Measurements from ENCODE around the gene STEAP3.

The STEAP3 gene

DNA sequence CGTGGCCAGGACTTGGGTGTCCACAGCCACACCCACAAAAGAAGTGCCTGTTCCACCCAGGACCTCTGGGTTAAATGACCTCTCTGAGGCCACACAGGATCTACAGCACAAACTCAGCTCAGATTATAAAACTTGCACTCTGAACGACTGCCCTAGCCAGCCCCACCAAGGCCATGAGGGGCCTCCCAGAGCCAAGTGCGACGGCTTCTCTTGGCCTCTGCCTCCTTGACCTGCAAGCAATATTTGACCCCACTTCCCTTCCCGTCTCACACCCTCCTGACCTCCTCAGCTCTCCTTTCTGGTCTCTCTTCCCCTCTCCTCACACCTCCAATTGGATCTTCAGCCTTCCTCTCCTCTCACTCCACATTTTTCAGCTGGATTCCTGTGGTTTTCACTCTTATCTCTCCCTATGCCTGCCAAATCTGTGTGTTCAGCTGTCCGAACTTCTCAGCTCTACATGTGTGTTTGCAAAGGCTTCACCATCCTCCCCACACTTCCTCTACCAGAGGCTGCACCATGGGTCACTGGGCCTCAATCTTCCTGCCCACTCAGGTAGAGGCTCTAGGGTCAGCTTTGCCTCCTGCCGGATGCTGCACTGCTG, 25.3 kb upstream of the STEAP3 start:
- no peak for DNase-seq (ENCODE audit: low spot score)

DNA sequence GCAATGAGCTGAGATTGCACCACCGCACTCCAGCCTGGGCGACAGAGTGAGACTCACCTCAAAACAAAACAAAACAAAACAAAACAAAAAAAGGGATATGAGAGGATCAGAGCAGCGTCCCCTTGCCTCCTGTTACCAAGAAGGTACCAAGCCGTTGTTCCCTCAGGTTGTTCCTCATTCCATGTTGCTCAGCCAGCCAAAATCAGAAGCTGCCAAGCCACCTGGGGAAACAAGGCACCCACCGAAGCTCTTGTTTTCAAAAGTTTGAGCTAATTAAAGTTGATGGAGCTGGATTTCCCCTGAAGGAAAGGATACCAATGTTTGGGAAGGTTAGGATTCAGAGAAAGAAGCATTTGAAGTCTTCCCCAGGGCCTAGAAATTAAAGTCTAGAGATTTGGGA, 21.8 kb upstream of the STEAP3 start:
- DNase-seq (ENCODE audit: low spot score), result no peak

DNA sequence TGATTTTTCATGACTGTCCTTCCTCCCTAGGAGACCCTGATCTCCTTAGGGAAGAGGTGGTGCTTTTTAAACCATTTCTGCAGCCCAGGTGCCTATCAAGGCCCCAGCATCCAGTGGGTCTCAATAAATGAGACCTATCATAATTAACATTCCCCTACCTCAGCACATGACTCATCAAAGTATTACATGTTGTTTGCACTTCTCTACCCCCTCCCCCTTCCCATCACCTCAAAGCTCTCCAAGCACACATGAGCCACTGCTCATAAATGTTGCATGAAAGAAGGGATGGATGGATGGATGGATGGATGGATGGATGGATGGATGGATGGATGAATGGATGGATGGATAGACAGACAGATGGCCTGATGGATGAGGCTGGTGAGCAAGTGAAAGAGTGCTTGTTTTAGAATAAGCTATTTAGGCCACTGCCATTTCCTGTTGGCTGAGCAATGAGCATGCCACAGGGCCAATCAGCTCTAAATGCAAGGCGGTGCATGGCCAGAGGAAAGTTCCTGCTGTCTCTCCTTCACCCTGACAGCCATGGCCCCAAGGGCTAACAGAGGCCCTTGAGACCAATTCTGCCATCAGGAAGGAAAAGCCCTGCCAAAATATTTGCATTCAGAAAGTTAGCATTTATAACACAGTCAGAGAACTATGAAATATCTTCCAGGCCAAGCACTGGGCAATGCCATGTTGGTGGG, 20.9 kb upstream of the STEAP3 start:
- DNase-seq (ENCODE audit: low spot score), result no peak

DNA sequence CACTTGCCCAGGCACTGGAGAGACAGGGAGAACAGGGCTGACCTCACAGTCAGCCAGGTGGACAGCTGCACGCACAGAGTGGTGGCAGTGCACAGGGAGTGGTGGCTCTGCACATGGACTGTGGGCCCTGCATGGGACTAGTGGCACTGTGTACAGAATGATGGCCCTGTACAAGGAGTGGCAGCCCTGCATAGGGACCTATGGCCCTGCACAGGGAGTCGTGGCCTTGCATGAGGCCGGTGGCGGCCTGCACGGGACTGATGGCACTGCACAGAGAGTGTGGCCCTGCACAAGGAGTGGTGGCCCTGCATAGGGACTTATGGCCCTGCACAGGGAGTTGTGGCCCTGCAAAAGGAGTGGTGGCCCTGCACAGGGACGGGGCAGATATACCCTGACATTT, 19.1 kb upstream of the STEAP3 start:
- no peak for DNase-seq (ENCODE audit: low spot score)

DNA sequence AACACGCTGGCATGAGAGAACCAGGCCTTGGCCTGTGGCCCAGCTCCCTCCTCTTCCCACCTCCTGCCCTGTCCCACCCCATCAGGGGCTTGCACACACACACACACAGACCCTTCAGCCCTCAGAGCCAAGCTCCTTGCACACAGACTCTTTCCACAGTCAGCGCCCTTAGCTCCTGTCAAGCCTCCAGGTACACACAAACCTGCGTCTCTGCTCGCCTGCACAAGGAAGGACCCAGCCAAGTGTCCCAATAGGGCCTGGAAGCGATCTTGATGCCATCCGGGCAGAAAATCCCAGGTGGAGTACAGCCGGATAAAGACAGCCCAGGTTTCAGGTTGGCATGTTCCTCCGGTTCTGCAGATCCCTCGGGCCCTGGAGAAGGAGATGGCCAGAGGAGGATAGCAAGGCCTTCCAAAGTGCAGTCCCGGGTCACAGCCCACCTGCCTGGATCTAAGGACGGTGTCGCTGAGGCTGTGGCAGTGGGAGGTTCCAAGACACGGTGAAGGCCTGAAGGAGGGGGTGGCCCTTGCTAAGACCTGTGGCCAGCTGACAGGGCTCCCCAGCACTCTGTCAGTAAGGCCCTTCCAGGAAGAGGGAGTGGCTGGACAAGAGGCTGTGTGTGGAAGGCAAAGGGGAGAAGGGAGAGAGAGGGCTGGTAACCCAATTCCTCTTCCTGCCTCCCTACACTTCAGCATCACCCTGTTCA, 18.5 kb upstream of the STEAP3 start:
- no peak for DNase-seq (ENCODE audit: low spot score)

DNA sequence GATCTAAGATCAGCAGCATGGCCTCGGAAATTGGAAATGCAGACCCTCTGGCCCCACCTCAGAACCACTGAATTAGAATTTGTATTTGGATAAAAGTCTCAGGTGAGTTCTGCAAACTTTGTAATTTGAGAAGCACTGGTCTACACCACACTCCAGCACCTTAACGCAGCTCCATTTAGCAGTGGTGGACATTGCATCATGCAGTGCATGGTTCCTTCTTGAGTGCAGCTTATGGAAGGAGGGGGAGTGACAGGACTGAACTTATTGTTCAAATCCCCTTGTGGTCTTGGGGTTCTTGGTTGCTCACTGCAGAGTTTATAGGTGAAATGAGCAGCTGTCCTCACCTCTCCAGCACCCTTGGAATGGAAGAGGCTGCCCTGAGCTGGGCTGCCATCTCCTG, 17.4 kb upstream of the STEAP3 start:
- no peak for DNase-seq (ENCODE audit: low spot score)

DNA sequence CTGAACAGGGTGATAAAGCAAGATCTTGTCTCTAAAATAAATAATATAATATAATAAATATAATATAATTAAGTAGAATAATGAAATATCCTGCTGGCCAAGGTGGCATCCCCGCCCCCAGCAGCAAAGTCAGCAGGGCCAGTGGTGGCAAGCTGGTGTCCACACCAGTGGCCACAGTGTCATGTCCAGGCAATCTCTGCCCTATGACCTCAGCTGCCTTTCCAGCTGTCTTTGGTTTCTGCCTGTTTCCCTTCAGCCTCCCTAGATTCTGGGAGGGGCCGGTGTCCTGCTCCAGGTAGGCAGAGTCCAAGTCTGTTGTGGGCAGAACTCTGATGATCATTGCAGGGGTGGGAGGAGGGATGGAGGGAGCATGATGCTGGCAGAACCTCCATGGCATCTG, 16.2 kb upstream of the STEAP3 start:
- DNase-seq (ENCODE audit: low spot score), result no peak

DNA sequence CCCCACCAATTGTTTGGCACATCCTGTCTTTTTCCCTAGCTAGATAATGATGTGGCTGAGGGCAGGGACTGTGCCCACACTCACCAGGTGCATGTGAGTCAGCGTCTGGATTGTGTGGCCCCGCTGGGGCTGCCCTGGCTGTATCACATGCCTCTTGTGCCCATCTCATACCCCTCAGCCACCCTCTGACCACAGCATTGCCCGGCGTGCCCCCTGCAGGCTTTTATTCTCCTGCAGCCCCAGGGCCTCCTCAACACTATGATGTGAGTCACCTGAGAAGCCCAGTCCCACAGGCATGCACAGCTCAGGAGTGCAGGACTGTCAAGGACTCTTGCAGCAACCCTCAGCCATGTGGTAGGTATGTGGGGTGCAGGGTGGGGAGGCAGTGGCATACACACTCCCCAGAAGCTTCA, 14.8 kb upstream of the STEAP3 start:
- no peak for DNase-seq (ENCODE audit: low spot score)

DNA sequence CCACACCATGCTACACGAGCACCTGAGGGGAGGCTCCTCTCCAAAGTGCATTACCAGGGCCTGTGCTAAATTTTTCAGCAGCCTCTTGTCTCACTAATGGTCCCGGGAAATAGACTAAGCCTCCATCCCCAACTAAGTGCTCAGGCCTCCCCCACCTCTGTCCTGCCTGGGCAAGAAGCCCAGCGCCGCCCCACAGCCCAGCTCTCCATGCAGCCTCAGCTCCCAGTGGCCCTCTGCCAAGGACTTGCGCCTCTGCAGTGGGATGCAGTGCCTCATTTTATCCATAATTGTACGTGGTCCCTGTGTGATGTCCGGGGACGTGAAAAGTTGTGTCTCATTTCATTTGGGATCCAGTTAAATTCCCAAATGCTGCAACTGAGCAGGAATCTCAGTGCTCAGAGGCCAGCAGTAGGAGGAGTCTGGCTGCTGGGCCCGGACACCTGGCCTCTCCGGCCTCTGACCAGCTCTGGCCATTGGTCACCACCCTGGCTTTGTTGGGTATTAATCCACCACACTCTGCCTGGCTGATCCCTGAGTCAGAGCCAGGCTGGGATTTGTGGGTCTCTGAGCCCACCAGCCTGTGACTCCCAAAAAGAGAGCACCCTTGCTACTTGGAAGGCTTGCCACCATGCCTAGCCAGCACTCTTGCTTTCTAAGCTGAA, 11.4 kb upstream of the STEAP3 start:
- no peak for DNase-seq (ENCODE audit: low spot score)

DNA sequence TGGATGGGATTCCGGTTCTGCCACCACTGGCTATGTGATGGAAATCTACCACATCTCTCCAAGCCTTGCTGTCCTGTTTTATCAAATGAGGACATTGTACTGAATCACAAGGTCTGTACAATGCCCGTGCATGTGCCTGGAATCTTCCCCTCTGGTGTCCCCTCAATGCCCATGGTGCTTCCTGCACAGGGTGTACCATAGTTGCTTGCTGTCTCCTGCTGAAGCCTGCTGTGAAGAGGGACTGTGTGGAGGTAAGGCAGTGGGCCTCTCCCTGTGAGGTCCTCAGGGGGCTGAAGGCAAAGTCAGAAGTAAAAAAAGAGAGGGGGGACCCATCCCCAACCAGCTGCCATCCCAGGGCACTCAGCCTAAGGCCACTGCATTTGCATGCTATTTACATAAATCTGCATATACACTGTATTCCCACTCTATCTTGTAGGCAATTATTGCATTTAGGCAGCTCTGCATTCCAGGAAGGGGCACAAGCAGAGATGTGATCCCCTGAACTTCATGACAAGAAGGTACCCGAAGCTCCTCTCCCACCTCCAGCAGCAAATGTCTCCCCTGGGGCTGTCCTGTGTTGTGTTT, 9.1 kb upstream of the STEAP3 start:
- DNase-seq (ENCODE audit: low spot score), result no peak

DNA sequence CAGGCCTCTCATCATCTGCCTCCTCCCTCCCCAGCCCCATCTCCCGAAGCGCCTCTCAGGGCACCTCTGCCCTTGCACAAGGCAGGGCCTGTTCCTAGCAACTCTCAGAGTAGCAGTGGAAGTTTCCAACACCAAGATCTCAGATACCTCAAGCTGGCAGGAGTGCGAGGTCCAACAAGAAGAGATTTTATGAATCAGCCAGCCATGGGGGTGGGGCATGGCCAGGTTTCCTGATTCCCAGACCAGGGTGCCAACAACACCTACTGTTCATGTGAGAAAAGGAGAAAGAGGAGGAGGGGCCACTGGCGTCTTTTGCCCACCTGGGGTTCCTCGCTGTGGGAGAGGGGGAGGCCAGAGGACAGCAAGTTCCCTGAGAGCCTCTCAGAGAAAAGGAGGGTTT, 6.6 kb upstream of the STEAP3 start:
- DNase-seq (ENCODE audit: low spot score), result no peak

DNA sequence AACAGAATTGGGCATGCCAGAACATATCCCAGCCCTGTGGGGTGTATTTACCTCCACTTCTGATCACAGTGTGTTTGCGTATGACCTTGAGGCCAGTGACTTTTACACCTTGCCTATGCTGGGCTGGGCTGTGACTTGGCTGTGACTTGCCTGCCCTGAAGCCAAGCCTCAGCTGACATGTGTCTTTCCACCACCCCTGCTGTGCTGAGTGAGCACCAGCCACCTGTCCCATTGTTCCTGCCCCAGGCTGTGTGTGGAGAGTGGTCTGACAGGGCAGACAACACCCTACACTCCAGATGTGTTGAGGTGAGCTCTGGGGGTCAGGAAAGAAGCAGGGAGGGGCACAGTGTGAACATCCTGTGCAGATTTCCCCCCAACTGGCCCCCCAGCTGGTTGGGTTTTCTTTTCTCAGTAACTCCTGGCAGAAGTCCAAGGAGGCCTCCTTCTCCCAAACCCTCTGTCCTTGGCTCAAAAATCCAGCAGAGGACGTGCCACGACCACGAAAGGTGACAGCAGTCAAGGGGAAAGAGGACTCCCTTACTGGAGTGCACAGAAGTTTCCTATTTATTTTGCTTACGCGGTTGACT, 5.1 kb upstream of the STEAP3 start:
- no peak for DNase-seq (ENCODE audit: low spot score)

DNA sequence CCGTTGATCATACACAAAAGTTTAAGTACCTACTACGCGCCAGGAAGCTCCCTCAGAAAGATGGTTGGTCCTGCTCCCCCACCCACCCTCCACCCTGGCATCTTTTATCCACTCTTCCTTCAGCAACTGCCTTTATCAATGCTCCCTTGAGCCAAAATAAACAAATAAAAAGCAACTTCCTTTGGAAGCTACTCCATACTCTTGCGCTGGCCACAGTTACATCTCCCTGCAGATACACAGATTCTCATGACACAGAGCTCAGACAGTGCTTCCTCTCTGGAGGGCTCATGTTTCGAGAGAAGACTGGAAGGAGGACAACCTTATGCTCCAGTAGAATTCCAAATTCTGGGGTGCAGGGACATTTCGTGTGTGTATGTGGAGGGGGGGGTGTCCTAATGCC, 3.8 kb upstream of the STEAP3 start:
- DNase-seq (ENCODE audit: low spot score), result no peak

DNA sequence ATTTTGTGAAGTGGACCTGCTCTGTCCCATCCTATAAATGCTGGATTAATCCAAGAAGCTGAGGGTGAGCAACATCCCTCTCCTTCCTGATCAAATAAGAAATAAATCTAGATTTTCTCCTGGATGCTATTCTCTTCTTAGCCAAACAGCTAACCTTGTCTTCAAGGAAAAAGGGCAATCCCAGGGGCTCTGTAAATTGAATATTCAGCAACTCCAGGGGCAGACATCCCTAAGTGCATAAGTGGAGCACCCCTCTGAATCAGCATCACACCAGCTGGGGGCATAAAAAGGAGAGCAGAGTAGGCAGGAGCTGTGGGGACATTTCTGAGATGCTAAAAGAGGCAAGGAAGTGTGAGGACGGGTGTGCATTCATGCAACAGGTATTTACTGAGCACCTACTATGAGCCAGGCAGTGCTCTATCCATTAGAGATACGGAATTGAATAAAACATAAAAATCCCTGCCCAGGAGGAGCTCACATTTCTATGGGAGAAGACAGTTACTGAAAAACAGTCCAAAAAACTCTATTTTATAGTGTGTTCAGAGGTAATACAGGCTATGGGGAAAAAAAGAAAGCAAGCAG, 2.8 kb upstream of the STEAP3 start:
- DNase-seq (ENCODE audit: low spot score), result no peak

DNA sequence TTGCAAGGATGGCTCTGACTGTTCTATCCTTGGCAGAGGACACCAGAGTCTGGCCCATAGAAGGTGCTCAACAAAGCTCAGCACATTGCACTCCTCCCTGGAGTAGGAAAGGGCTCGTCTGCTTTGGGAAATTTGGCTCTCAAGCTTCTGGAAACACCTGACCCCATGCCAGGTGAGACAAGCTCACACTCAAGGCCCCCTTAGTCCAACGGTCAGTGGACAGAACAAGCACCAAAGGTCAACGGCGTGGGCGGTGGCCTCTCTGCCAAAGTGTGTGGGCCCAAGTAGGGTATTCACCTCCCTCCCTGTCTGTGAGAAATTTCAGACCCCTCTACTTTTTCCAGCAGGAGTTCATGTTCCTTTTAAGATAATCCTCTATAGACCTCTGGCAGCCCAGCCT, 2.0 kb upstream of the STEAP3 start:
- no peak for DNase-seq (ENCODE audit: low spot score)

DNA sequence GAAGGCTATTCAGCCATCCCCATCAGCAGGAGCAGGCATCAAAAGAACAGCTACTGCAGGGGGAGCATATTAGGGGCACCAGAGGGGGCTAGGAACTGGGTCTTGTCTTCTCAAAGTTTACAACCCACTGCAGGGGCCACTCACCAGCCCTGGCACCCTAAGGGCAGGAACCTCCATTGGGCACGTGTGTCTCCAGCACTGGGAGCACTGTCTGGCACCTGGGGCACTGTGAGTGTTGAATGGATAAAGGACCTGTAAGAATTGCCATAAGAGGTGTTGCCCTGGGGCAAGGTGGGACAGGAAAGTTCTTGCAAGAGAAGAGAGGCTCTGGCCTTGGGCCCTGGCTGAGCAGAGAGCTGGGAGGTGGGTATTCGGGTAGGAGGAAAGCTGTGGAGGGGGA, 1.4 kb upstream of the STEAP3 start:
- DNase-seq (ENCODE audit: low spot score), result no peak

DNA sequence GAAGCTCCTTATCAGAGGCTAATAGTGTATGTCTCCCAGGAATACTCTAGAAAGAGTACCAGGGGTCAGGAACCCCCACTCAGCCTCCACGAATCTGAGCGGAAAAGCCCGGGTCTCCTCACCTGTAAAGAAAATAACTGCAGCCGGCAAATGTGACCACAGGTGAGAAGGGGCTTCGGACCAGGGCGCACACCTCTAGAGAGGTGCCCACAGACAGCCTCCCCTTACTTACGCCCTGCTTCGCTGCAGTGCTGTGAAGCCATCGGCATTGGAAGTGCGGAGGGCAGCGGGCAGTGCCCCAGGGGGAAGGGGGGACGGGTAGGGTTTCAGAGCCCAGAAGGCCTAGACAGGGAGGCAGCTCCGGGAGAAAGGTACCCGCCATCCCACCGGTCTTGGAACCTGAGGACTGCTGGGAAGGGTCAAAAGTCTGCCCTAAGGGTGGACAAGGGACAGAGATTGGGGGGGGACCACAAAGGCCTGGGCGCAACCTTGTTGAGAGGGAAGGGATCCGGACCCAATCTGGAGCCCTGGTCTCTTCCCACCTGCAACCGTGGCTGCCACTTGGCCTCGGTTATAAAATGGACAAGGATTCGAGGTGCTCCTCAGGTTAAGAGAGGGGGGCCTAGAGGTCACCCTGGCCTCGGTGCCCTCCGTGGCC, 642 bp upstream of the STEAP3 start:
- no peak for DNase-seq (ENCODE audit: low spot score)

DNA sequence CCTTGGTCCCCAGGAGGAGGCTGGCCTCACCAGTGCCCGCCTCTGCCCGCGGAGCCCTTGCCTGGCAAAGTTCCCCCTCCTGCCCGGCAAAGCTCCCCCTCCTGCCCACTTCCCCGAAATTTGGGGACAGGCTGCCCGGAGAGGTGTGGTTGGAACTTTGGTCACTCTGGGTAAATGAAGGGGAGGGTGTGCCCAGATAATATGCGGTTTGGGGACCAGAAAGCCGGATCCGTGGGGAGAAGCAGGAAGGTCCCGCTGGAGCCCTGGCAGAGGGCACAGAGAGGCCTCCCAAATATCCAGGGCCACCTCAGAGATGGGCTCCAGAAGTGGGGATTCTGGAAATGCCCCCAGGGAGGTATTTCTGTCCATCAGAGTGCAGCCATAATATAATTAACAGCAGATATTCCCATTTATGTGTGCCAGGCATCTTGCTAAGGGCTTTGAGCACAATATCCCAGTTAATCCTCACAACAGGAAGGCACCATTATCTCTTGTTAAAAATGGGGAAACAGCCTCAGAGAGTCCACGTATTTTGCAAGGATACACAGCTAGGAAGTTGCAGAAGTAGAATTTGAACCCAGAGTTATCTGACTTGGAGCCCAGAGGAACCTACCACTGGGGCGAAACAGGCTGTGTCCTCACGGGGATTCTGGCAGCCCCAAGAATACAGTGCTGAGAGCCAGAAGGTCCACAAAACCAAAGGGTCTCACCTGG, 914 bp downstream of the STEAP3 start:
- DNase-seq (ENCODE audit: low spot score), result no peak

DNA sequence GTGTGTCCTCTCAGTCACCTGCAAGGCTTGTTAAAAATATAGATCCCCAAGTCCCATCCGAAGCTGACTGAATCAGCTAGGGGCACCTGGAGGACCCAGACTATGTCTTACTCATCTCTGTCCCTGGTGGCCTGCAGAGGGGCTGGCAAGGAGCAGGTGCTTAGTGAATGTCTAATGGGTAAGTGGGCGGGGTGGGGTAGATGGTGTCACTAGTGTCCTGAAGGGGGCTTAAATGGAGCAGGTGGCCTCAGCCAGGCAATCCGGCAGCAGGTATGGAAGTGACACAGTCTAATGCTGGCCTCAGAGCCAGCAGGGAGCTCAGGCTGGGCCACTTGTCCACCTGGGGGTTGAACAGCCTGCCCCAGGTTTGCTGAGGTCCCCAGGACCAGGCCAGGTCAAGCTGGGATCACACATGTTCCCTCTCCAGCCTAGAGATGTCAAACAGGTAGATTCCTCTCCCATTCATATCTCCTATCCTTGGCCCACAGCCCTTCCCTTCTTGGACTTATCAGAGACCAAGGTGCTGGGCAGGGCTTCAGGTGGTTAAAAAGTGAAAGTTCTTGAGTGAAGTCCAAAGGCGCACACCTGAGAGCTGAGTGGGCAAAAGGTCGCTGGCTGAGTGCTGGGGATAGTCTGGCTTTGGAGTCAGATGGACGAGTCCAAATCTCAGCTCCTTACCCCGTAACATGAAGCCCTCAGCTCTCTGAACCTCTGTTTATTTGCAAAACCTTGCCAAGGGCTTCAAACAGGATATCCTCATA, 1.7 kb downstream of the STEAP3 start:
- DNase-seq (ENCODE audit: low spot score), result no peak

DNA sequence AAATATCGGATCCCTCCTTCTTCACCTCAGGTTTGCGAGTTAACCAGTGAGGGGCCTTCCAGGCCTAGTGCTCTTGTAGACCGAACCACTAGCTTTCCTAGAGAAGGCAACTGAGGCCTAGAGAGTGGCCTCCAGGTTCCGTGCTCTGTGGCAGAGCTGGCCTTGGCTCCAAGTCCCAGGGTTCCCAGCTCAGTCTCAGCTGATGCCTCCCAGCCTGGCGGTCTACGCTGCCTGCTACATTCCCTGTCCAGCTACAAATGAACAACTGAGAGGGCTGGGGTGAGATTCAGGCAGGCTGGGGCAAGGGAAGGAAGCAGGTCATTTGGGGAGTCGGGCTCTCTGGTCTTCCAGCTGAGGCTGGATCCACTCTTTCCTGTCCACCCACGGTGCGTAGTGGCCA, 2.3 kb downstream of the STEAP3 start:
- DNase-seq (ENCODE audit: low spot score), result no peak

Data from Ammon's horn (tissue), 1 donor.